ENCODE measurements around the gene INHA.

The INHA gene

DNA sequence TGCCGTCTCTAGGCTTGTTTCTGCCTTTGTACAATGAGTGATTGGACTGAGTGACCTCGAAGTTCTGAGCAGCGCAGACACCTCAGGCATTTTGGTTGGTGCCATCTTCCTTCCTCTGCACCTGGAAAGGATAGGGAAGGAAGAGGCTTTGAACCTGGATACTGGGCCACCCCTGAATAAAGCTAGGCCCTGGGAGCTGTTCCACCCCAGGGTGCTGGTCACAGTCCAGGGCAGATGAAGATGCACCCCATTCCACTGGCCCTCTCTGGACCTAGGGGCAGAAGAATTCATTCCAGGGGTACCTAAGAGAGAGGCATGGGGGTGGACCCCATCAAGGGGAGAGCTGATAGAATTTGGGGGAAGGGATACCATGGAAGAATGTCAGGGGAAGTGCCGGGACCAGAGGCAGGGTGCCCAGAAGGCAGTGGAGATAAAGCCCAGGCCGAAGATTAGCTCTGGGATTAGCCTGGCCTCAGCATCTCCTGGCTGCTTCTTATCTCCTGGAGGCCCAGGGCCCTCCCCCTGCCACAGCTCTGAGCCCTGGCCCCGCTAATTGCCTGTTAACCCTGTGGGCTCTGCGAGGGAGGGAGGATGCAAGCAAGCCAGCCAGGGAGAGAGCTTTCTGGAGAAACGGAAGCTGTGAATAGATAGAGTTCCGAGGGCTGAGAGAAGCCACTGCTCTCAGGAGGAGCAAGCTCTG is 46.4 kb upstream of the INHA start:
- Histone ChIP-seq H3K4me2 (ENCODE audit: low read length, poor library complexity, severe bottlenecking) (no peak overlapping the region), H2BK5ac (ENCODE audit: low read depth, low read length, poor library complexity, severe bottlenecking) (no peak overlapping the region), H3K9ac (ENCODE audit: low read length) (no peak overlapping the region), H2BK120ac (ENCODE audit: low read depth, low read length) (no peak overlapping the region), H3K14ac (ENCODE audit: low read length in 2 of 2) (no peak overlapping the region), H3K18ac (ENCODE audit: low read depth in 1 of 2, low read length in 2 of 2) (no peak overlapping the region), H3K9me3 (ENCODE audit: control insufficient read depth, low read length) (no peaks in the 10 kb centered on the region), H3K4ac (ENCODE audit: low read depth in 1 of 2, low read length in 2 of 2) (no peak overlapping the region), H3K27ac (ENCODE audit: low read length, poor library complexity, severe bottlenecking) (no peak overlapping the region), H2BK15ac (ENCODE audit: low read depth, poor library complexity, severe bottlenecking) (no peak overlapping the region), H3K36me3 (ENCODE audit: control insufficient read depth in 1 of 2, insufficient read depth in 2 of 2, low read depth in 1 of 2, low read length in 2 of 2) (no peaks in the 10 kb centered on the region), H4K91ac (ENCODE audit: low read length) (no peak overlapping the region), H3K4me3 (ENCODE audit: insufficient read depth in 1 of 2, low read depth in 1 of 2, low read length in 2 of 2) (no peak overlapping the region), H2AFZ (ENCODE audit: low read depth, low read length) (no peak overlapping the region), H3K23ac (ENCODE audit: low read length in 2 of 2) (no peak overlapping the region), H2AK5ac (ENCODE audit: low read length, severe bottlenecking) (no peak overlapping the region), H3K27me3 (ENCODE audit: control insufficient read depth in 1 of 2, insufficient read depth in 1 of 2, low read length in 2 of 2) (peaks cover 38 to 50% of the 10 kb centered on the region in 2 experiments), H3K79me1 (replicated peaks; ENCODE audit: low read length, poor library complexity, severe bottlenecking) (no peaks in the 10 kb centered on the region), H2BK12ac (ENCODE audit: low read length in 2 of 2) (no peak overlapping the region), H3K4me1 (ENCODE audit: control insufficient read depth, insufficient read depth, low read depth, low read length) (peaks cover 23% of the 10 kb centered on the region), H4K8ac (ENCODE audit: low read length) (no peak overlapping the region)
- WGBS: 39% methylated on average over 7 of the region's 9 CpGs
- DNase-seq: no peak

DNA sequence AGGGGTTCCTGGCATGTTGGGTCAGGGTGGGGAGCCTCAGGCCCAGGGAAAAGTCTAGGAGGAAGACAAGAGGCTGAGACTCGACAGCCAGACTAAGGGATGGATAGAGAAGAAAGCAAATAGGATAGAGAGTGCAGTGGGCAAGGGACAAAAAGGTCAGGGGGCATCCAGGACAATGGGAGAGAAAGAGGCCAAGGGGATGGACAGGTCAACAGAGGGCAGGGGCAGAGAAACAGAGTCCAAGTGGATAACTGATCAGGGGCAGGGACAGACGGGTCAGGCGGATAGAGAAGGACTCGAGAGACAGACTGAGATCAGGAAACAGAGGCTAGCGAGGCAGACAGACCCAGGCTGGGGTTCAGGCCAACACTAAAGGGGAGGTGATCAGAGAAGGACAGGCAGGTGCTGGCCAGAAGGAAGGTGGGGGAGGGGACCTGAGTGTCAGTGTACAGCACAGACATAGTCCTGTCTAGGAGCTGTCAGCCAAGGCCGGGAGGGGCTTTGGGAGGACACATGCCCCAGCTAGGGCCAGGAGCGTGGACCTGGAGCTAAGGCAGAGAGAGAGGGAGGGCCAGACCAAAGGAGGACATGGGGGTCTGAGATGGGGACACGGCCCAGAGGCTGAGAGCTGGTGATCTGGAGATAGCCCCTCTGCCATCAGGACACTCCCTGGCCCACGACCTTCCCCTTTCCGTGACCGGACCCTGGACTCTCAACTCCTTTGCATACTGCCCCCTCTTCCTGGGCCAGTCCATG is 45.6 kb upstream of the INHA start:
- H2AK5ac ChIP-seq (ENCODE audit: low read length, severe bottlenecking): no peak overlapping the region
- H3K9me3 ChIP-seq (ENCODE audit: control insufficient read depth, low read length): no peaks in the 10 kb centered on the region
- no peak overlapping the region for H2BK15ac ChIP-seq (ENCODE audit: low read depth, poor library complexity, severe bottlenecking)
- H3K4me2 ChIP-seq (ENCODE audit: low read length, poor library complexity, severe bottlenecking): no peak overlapping the region
- H2AFZ ChIP-seq (ENCODE audit: low read depth, low read length): no peak overlapping the region
- no peak for DNase-seq
- peaks cover 41 to 55% of the 10 kb centered on the region in 2 experiments for H3K27me3 ChIP-seq (ENCODE audit: control insufficient read depth in 1 of 2, insufficient read depth in 1 of 2, low read length in 2 of 2)
- WGBS: 58% methylated on average over 11 of the region's 11 CpGs
- no peak overlapping the region for H3K18ac ChIP-seq (ENCODE audit: low read depth in 1 of 2, low read length in 2 of 2)
- no peak overlapping the region for H4K8ac ChIP-seq (ENCODE audit: low read length)
- no peaks in the 10 kb centered on the region for H3K79me1 ChIP-seq (replicated peaks; ENCODE audit: low read length, poor library complexity, severe bottlenecking)
- H3K23ac ChIP-seq (ENCODE audit: low read length in 2 of 2): no peak overlapping the region
- no peak overlapping the region for H3K27ac ChIP-seq (ENCODE audit: low read length, poor library complexity, severe bottlenecking)
- peaks cover 17% of the 10 kb centered on the region for H3K4me1 ChIP-seq (ENCODE audit: control insufficient read depth, insufficient read depth, low read depth, low read length)
- H3K9ac ChIP-seq (ENCODE audit: low read length): no peak overlapping the region
- H3K14ac ChIP-seq (ENCODE audit: low read length in 2 of 2): peak overlapping the region in 1 of 2 experiments; percentile 3
- H3K36me3 ChIP-seq (ENCODE audit: control insufficient read depth in 1 of 2, insufficient read depth in 2 of 2, low read depth in 1 of 2, low read length in 2 of 2): no peaks in the 10 kb centered on the region
- no peak overlapping the region for H3K4ac ChIP-seq (ENCODE audit: low read depth in 1 of 2, low read length in 2 of 2)
- no peak overlapping the region for H2BK120ac ChIP-seq (ENCODE audit: low read depth, low read length)
- H2BK12ac ChIP-seq (ENCODE audit: low read length in 2 of 2): peak overlapping the region; percentile 12 to 18
- no peak overlapping the region for H3K4me3 ChIP-seq (ENCODE audit: insufficient read depth in 1 of 2, low read depth in 1 of 2, low read length in 2 of 2)
- H2BK5ac ChIP-seq (ENCODE audit: low read depth, low read length, poor library complexity, severe bottlenecking): no peak overlapping the region
- H4K91ac ChIP-seq (ENCODE audit: low read length): peak overlapping the region; percentile 20

DNA sequence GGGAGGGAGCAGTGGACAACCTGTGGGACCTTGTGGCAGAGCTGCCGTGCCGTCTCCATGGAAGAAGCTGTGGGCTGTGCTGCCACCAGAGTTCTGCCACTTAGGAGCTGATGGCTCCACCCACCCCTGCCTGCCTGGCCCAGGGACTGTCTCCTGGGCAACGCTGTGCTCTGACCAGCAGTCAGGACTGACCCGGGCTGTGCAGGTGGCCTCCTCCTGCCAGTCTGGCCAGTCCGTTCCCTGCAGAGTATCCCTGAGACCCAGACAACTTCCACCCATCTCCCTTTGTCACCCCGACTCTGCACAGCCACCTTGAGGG is 45.1 kb upstream of the INHA start:
- H2AK5ac ChIP-seq (ENCODE audit: low read length, severe bottlenecking): no peak overlapping the region
- H2BK5ac ChIP-seq (ENCODE audit: low read depth, low read length, poor library complexity, severe bottlenecking): no peak overlapping the region
- no peak overlapping the region for H4K91ac ChIP-seq (ENCODE audit: low read length)
- peaks cover 46 to 60% of the 10 kb centered on the region in 2 experiments for H3K27me3 ChIP-seq (ENCODE audit: control insufficient read depth in 1 of 2, insufficient read depth in 1 of 2, low read length in 2 of 2)
- no peaks in the 10 kb centered on the region for H3K9me3 ChIP-seq (ENCODE audit: control insufficient read depth, low read length)
- no peak for DNase-seq
- no peak overlapping the region for H3K18ac ChIP-seq (ENCODE audit: low read depth in 1 of 2, low read length in 2 of 2)
- no peak overlapping the region for H3K23ac ChIP-seq (ENCODE audit: low read length in 2 of 2)
- 69% methylated on average over 6 of the region's 6 CpGs for WGBS
- no peak overlapping the region for H3K9ac ChIP-seq (ENCODE audit: low read length)
- H4K8ac ChIP-seq (ENCODE audit: low read length): no peak overlapping the region
- H3K4me2 ChIP-seq (ENCODE audit: low read length, poor library complexity, severe bottlenecking): no peak overlapping the region
- H3K14ac ChIP-seq (ENCODE audit: low read length in 2 of 2): peak overlapping the region in 1 of 2 experiments; percentile 3
- no peak overlapping the region for H3K27ac ChIP-seq (ENCODE audit: low read length, poor library complexity, severe bottlenecking)
- H3K79me1 ChIP-seq (replicated peaks; ENCODE audit: low read length, poor library complexity, severe bottlenecking): no peaks in the 10 kb centered on the region
- no peak overlapping the region for H2BK12ac ChIP-seq (ENCODE audit: low read length in 2 of 2)
- H3K4me1 ChIP-seq (ENCODE audit: control insufficient read depth, insufficient read depth, low read depth, low read length): peaks cover 12% of the 10 kb centered on the region
- no peak overlapping the region for H3K4ac ChIP-seq (ENCODE audit: low read depth in 1 of 2, low read length in 2 of 2)
- no peaks in the 10 kb centered on the region for H3K36me3 ChIP-seq (ENCODE audit: control insufficient read depth in 1 of 2, insufficient read depth in 2 of 2, low read depth in 1 of 2, low read length in 2 of 2)
- no peak overlapping the region for H2AFZ ChIP-seq (ENCODE audit: low read depth, low read length)
- H2BK120ac ChIP-seq (ENCODE audit: low read depth, low read length): no peak overlapping the region
- H2BK15ac ChIP-seq (ENCODE audit: low read depth, poor library complexity, severe bottlenecking): no peak overlapping the region
- no peak overlapping the region for H3K4me3 ChIP-seq (ENCODE audit: insufficient read depth in 1 of 2, low read depth in 1 of 2, low read length in 2 of 2)

DNA sequence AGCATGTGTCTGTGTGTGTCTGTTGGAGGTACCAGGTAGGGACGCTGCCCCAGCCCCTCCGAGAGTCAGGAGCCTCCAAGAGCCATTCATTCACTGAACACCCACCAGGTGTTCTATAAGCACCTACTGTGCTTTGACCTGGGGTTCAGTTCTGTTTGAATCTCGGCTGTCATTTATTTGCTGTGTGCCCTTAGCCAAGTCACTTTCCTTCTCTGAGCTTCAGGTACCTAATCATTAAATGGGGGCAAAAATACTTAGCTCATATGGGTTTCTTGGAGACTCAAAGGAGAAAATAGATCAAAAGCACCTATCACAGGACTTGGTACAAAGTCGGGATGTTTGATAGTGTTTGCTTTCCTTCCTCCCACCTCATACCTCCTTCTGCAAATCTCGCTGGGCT is 44.6 kb upstream of the INHA start:
- Histone ChIP-seq H2BK120ac (ENCODE audit: low read depth, low read length) (no peak overlapping the region), H3K79me1 (replicated peaks; ENCODE audit: low read length, poor library complexity, severe bottlenecking) (no peaks in the 10 kb centered on the region), H2BK5ac (ENCODE audit: low read depth, low read length, poor library complexity, severe bottlenecking) (no peak overlapping the region), H4K8ac (ENCODE audit: low read length) (no peak overlapping the region), H3K14ac (ENCODE audit: low read length in 2 of 2) (no peak overlapping the region), H3K4me1 (ENCODE audit: control insufficient read depth, insufficient read depth, low read depth, low read length) (peaks cover 9% of the 10 kb centered on the region), H2BK12ac (ENCODE audit: low read length in 2 of 2) (no peak overlapping the region), H3K4me2 (ENCODE audit: low read length, poor library complexity, severe bottlenecking) (no peak overlapping the region), H3K27ac (ENCODE audit: low read length, poor library complexity, severe bottlenecking) (no peak overlapping the region), H3K9me3 (ENCODE audit: control insufficient read depth, low read length) (no peaks in the 10 kb centered on the region), H3K18ac (ENCODE audit: low read depth in 1 of 2, low read length in 2 of 2) (no peak overlapping the region), H4K91ac (ENCODE audit: low read length) (no peak overlapping the region), H3K9ac (ENCODE audit: low read length) (no peak overlapping the region), H3K23ac (ENCODE audit: low read length in 2 of 2) (no peak overlapping the region), H2AK5ac (ENCODE audit: low read length, severe bottlenecking) (no peak overlapping the region), H2BK15ac (ENCODE audit: low read depth, poor library complexity, severe bottlenecking) (no peak overlapping the region), H3K27me3 (ENCODE audit: control insufficient read depth in 1 of 2, insufficient read depth in 1 of 2, low read length in 2 of 2) (peaks cover 46 to 65% of the 10 kb centered on the region in 2 experiments), H3K4ac (ENCODE audit: low read depth in 1 of 2, low read length in 2 of 2) (no peak overlapping the region), H2AFZ (ENCODE audit: low read depth, low read length) (no peak overlapping the region), H3K36me3 (ENCODE audit: control insufficient read depth in 1 of 2, insufficient read depth in 2 of 2, low read depth in 1 of 2, low read length in 2 of 2) (no peaks in the 10 kb centered on the region), H3K4me3 (ENCODE audit: insufficient read depth in 1 of 2, low read depth in 1 of 2, low read length in 2 of 2) (no peak overlapping the region)
- WGBS: 84% methylated on average over 5 of the region's 5 CpGs
- no peak for DNase-seq
